K562 (cell line): ENCODE data around the gene CAPZA1. TPM values are rescaled to one million over a fixed set of nuclear protein-coding genes. Genes with fewer than 3 reads are reported as not detected.

Experiments
- BRD4 ChIP-seq: fragments of 200-600 bp; sonication (generic); IDR thresholded peaks from 2 replicates; pipeline ENCODE4 v1.6.1; 2017; ENCODE audit warnings: inconsistent platforms
- CBX2 ChIP-seq: fragments of 200-600 bp; sonication (generic); IDR thresholded peaks from one replicate; pipeline ENCODE4 v1.6.1; 2012; ENCODE audit warnings: mild to moderate bottlenecking, low read length, inconsistent platforms; ENCODE audit not compliant: insufficient read depth, poor library complexity, severe bottlenecking
- CHD4 ChIP-seq: fragments of 200-600 bp; sonication (generic); IDR thresholded peaks from 3 replicates; pipeline ENCODE4 v1.6.1; 2012; ENCODE audit warnings: low read depth, mild to moderate bottlenecking, mixed read lengths, low read length, inconsistent platforms; ENCODE audit not compliant: insufficient read depth, insufficient replicate concordance, poor library complexity, severe bottlenecking
- ELF1 ChIP-seq: fragments of 200-800 bp; sonication (Bioruptor generic); IDR thresholded peaks from 2 replicates; pipeline ENCODE4 v1.6.1; 2016; ENCODE audit warnings: missing genetic modification characterization, missing compliant biosample characterization
- KLF16 ChIP-seq: IDR thresholded peaks from 2 replicates; pipeline ENCODE4 v1.6.1; 2016; ENCODE audit warnings: antibody characterized with exemption
- TEAD1 ChIP-seq, 2 experiments: fragments of 450-650 bp in 1 of 2; sonication (generic) in 1 of 2; formaldehyde crosslinking; IDR thresholded peaks; 2 replicates each; pipeline versions ENCODE4 v1.4.0 to v1.8.0; 2020 to 2022; ENCODE audit warnings: mild to moderate bottlenecking in 2 of 2, missing genetic modification reagents in 1 of 2
- ZNF584 ChIP-seq: fragments of 200-800 bp; sonication (Bioruptor generic); IDR thresholded peaks from 2 replicates; pipeline ENCODE4 v1.6.1; 2016; ENCODE audit warnings: low read depth, mild to moderate bottlenecking, missing genetic modification characterization, missing compliant biosample characterization
- polyA plus RNA-seq, 8 experiments: library from polyadenylated mRNA; depleted of rRNA in 4 of 8; stranded (reverse) in 5 of 8; unstranded in 3 of 8; fragments of >200 nt; fragmentation: Nextera tagmentation in 2 of 8; fragmentation: Illumina TruSeq in 1 of 8; extraction: Ambion mirVana in 2 of 8; extraction: Trizol in 1 of 8; gene quantifications; 2 replicates each; pipeline versions ENCODE4 v1.2.1 to v1.2.3, GENCODE V29; 2011 to 2014; ENCODE audit warnings: inconsistent platforms in 1 of 8, missing spikeins in 1 of 8
- total RNA-seq, 7 experiments: library from RNA; depleted of rRNA in 6 of 7; stranded (reverse); fragments of >200 nt in 6 of 7; fragmentation: Illumina TruSeq in 2 of 7; extraction: Trizol in 2 of 7; gene quantifications; 2 replicates each; pipeline versions ENCODE4 v1.2.1 to v1.2.3, GENCODE V29; 2011 to 2021; ENCODE audit warnings: low replicate concordance in 1 of 7
- TF ChIP-seq, protein P1 (sequence below): fragments of 450-650 bp; IDR thresholded peaks from 2 replicates; pipeline ENCODE4 v1.6.1; 2018; ENCODE audit warnings: mild to moderate bottlenecking, low read depth; ENCODE audit not compliant: partially characterized antibody
- TF ChIP-seq, protein P2 (sequence below), 2 experiments: IDR thresholded peaks; 2 replicates each; pipeline ENCODE4 v1.6.1; 2012; ENCODE audit warnings: improper control_type of control experiment in 2 of 2, low read depth in 2 of 2, low read length in 2 of 2, borderline replicate concordance in 1 of 2
- TF ChIP-seq, protein P3 (sequence below), 2 experiments: fragments of 450-650 bp in 1 of 2; IDR thresholded peaks; 2 replicates each; pipeline ENCODE4 v1.6.1; 2011 to 2017; ENCODE audit warnings: low read depth in 2 of 2, antibody characterized with exemption in 1 of 2, borderline replicate concordance in 1 of 2, low read length in 1 of 2, mild to moderate bottlenecking in 1 of 2, mixed read lengths in 1 of 2; ENCODE audit not compliant: control insufficient read depth in 1 of 2
- TF ChIP-seq, protein P4 (sequence below): IDR thresholded peaks from 2 replicates; pipeline ENCODE4 v1.6.1; 2012; ENCODE audit warnings: low read depth, low read length, improper control_type of control experiment, borderline replicate concordance

CAPZA1 gene
- total and polyA plus RNA-seq, 9 of the 15 experiments (the other 6 are each of a cell fraction or from before 2014, with no cell fraction given) = 237 to 1,020 (median 306) TPM

DNA sequence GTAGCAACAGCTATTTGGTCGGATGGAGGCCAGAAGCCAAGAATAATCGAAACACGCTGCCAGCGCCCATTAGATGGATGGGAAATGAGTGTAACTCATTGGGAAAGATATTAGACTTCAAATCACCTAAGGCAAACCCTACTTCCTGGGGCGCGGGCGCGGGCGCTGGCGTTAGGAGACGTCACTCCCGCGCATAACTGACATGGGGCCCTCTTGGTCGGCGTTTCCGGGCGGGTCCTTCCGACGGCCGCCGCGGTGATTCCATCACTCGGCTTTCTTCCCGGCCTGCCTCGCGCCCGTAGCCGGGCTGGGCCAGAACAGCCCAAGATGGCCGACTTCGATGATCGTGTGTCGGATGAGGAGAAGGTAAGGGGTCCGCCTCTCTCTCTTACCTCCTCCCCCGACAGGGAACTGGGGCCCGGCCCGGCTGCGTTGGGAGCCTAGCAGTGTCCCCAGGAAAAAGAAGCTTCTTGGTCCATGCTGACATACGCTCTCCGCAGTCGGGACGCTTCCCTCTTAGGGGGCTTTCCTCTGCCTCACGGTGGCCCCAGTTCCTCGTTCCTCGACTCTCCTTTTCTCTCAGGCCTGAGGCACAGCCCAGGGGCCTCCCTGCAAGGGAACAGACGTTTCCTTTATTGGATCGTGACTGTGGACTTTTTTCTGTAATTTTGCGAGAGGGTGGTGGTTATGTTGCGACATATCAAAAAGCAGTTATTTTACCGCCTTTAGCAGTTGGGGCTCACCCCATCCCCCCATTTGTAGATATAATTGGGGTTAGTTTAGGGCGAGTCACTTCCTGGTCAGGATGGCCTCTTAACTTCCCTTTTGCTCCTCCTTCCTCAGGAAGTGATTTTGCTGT, at the start of gene CAPZA1 (continued):
- TF ChIP-seq, protein P1, sequence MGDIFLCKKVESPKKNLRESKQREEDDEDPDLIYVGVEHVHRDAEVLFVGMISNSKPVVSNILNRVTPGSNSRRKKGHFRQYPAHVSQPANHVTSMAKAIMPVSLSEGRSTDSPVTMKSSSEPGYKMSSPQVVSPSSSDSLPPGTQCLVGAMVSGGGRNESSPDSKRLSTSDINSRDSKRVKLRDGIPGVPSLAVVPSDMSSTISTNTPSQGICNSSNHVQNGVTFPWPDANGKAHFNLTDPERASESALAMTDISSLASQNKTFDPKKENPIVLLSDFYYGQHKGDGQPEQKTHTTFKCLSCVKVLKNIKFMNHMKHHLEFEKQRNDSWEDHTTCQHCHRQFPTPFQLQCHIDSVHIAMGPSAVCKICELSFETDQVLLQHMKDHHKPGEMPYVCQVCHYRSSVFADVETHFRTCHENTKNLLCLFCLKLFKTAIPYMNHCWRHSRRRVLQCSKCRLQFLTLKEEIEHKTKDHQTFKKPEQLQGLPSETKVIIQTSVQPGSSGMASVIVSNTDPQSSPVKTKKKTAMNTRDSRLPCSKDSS = no peak
- TF ChIP-seq, protein P2, sequence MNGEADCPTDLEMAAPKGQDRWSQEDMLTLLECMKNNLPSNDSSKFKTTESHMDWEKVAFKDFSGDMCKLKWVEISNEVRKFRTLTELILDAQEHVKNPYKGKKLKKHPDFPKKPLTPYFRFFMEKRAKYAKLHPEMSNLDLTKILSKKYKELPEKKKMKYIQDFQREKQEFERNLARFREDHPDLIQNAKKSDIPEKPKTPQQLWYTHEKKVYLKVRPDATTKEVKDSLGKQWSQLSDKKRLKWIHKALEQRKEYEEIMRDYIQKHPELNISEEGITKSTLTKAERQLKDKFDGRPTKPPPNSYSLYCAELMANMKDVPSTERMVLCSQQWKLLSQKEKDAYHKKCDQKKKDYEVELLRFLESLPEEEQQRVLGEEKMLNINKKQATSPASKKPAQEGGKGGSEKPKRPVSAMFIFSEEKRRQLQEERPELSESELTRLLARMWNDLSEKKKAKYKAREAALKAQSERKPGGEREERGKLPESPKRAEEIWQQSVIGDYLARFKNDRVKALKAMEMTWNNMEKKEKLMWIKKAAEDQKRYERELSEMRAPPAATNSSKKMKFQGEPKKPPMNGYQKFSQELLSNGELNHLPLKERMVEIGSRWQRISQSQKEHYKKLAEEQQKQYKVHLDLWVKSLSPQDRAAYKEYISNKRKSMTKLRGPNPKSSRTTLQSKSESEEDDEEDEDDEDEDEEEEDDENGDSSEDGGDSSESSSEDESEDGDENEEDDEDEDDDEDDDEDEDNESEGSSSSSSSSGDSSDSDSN (IDR thresholded peaks at IDR 0.05; ENCODE audit: borderline replicate concordance in 1 of 2, low read depth in 2 of 2, low read length in 2 of 2) = peak in 1 of 2 experiments; percentile 90; a peak in 2 of 4 replicates
- TF ChIP-seq, protein P3, sequence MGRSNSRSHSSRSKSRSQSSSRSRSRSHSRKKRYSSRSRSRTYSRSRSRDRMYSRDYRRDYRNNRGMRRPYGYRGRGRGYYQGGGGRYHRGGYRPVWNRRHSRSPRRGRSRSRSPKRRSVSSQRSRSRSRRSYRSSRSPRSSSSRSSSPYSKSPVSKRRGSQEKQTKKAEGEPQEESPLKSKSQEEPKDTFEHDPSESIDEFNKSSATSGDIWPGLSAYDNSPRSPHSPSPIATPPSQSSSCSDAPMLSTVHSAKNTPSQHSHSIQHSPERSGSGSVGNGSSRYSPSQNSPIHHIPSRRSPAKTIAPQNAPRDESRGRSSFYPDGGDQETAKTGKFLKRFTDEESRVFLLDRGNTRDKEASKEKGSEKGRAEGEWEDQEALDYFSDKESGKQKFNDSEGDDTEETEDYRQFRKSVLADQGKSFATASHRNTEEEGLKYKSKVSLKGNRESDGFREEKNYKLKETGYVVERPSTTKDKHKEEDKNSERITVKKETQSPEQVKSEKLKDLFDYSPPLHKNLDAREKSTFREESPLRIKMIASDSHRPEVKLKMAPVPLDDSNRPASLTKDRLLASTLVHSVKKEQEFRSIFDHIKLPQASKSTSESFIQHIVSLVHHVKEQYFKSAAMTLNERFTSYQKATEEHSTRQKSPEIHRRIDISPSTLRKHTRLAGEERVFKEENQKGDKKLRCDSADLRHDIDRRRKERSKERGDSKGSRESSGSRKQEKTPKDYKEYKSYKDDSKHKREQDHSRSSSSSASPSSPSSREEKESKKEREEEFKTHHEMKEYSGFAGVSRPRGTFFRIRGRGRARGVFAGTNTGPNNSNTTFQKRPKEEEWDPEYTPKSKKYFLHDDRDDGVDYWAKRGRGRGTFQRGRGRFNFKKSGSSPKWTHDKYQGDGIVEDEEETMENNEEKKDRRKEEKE (IDR thresholded peaks at IDR 0.05; ENCODE audit: borderline replicate concordance in 1 of 2, control insufficient read depth in 1 of 2, low read depth in 2 of 2, low read length in 1 of 2) = 0 out of 4 replicates have a peak, but pooled peaks of 1 of the 2 experiments have one; percentile 49
- peak; percentile 48; the same call in 1 of the 2 replicates for TF ChIP-seq ZNF584
- TF ChIP-seq BRD4 = no peak; the same call in 1 of the 2 replicates
- peak; percentile 7; the same call in 1 of the 2 replicates for TF ChIP-seq KLF16
- no peak for TF ChIP-seq CHD4
- peak in 1 of 2 experiments; percentile 8; a peak in 2 of 4 replicates for TF ChIP-seq TEAD1 (CRISPR knock-in tag; IDR thresholded peaks at IDR 0.05)
- TF ChIP-seq, protein P4, sequence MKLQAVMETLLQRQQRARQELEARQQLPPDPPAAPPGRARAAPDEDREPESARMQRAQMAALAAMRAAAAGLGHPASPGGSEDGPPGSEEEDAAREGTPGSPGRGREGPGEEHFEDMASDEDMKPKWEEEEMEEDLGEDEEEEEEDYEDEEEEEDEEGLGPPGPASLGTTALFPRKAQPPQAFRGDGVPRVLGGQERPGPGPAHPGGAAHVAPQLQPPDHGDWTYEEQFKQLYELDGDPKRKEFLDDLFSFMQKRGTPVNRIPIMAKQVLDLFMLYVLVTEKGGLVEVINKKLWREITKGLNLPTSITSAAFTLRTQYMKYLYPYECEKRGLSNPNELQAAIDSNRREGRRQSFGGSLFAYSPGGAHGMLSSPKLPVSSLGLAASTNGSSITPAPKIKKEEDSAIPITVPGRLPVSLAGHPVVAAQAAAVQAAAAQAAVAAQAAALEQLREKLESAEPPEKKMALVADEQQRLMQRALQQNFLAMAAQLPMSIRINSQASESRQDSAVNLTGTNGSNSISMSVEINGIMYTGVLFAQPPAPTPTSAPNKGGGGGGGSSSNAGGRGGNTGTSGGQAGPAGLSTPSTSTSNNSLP = peak; percentile 55; the same call in 1 of the 2 replicates
- TF ChIP-seq ELF1 (tag) = peak; percentile 89
- TF ChIP-seq CBX2 = no peak
